ENCODE data around the gene TMEM147. TPM values are rescaled to one million over a fixed set of nuclear protein-coding genes. Genes with fewer than 3 reads are reported as not detected.

TMEM147 gene
- total and polyA plus RNA-seq, 7 donors = 24.5 to 123 (median 68.3) TPM

GRCh38 chr19:35560677-35561076, 15.3 kb downstream of the TMEM147 start:
- no peak for DNase-seq
- intact Hi-C loops (cut with DNase I) = no loop called here
- Histone ChIP-seq H3K9me3 (no peaks in the 10 kb centered on the region), H3K4me3 (no peak overlapping the region), H3K4me1 (peaks cover 0 to 14% (median 11%) of the 10 kb centered on the region in 4 donors), H3K27ac (no peak overlapping the region), H3K36me3 (no peaks in the 10 kb centered on the region), H3K27me3 (peaks cover 13 to 69% (median 34%) of the 10 kb centered on the region in 3 donors)
- TF ChIP-seq CTCF (IDR thresholded peaks at IDR 0.05) = no peak
- no peak for TF ChIP-seq POLR2AphosphoS5 (IDR thresholded peaks at IDR 0.05)
- TF ChIP-seq POLR2A (IDR thresholded peaks at IDR 0.05) = no peak
- TF ChIP-seq EP300 (IDR thresholded peaks at IDR 0.05) = no peak
- WGBS, 2 donors = 53 to 58% methylated on average over 6 of the region's 6 CpGs

- H3K9me3 ChIP-seq = no peaks in the 10 kb centered on the region
- no peak for TF ChIP-seq POLR2AphosphoS5 (IDR thresholded peaks at IDR 0.05)
- TF ChIP-seq CTCF (IDR thresholded peaks at IDR 0.05) = no peak
- TF ChIP-seq POLR2A (IDR thresholded peaks at IDR 0.05) = no peak
- TF ChIP-seq EP300 (IDR thresholded peaks at IDR 0.05) = no peak
- no peaks in the 10 kb centered on the region for H3K36me3 ChIP-seq
- DNase-seq = no peak
- intact Hi-C loops (cut with DNase I) = no loop called here
- no peak overlapping the region for H3K27ac ChIP-seq
- H3K4me1 ChIP-seq = peaks cover 0 to 14% (median 11%) of the 10 kb centered on the region in 4 donors
- H3K4me3 ChIP-seq = no peak overlapping the region
- peaks cover 13 to 69% (median 34%) of the 10 kb centered on the region in 3 donors for H3K27me3 ChIP-seq
- WGBS, 2 donors = 78 to 85% methylated on average over 6 of the region's 6 CpGs
Observed at GRCh38 chr19:35561436-35561835, 16.0 kb downstream of the TMEM147 start.

- WGBS, 2 donors = 58 to 77% methylated on average over 17 of the region's 17 CpGs
- Histone ChIP-seq H3K4me3 (no peak overlapping the region), H3K4me1 (peaks cover 0 to 14% (median 11%) of the 10 kb centered on the region in 4 donors), H3K27me3 (peaks cover 13 to 64% (median 34%) of the 10 kb centered on the region in 3 donors), H3K36me3 (no peaks in the 10 kb centered on the region), H3K27ac (no peak overlapping the region), H3K9me3 (no peaks in the 10 kb centered on the region)
- intact Hi-C loops (cut with DNase I) = no loop called here
- TF ChIP-seq CTCF (IDR thresholded peaks at IDR 0.05) = no peak
- TF ChIP-seq EP300 (IDR thresholded peaks at IDR 0.05) = no peak
- TF ChIP-seq POLR2A (IDR thresholded peaks at IDR 0.05) = no peak
- no peak for TF ChIP-seq POLR2AphosphoS5 (IDR thresholded peaks at IDR 0.05)
- DNase-seq = no peak
Observed at GRCh38 chr19:35562336-35562735, 16.9 kb downstream of the TMEM147 start.

GRCh38 chr19:35562776-35563175, 17.4 kb downstream of the TMEM147 start:
- Histone ChIP-seq H3K27me3 (peaks cover 13 to 60% (median 30%) of the 10 kb centered on the region in 3 donors), H3K9me3 (no peaks in the 10 kb centered on the region), H3K36me3 (no peaks in the 10 kb centered on the region), H3K4me3 (no peak overlapping the region), H3K27ac (no peak overlapping the region), H3K4me1 (peaks cover 0 to 10% (median 8%) of the 10 kb centered on the region in 4 donors)
- no peak for DNase-seq
- intact Hi-C loops (cut with DNase I) = no loop called here
- TF ChIP-seq CTCF (IDR thresholded peaks at IDR 0.05) (no peak), POLR2A (IDR thresholded peaks at IDR 0.05) (no peak), POLR2AphosphoS5 (IDR thresholded peaks at IDR 0.05) (no peak), EP300 (IDR thresholded peaks at IDR 0.05) (no peak)
- WGBS, 2 donors = 67 to 70% methylated on average over 2 of the region's 2 CpGs
